ENCODE data around the gene ARHGEF11.

ARHGEF11 gene

GRCh38 chr1:156993426-156994147 is 52.0 kb downstream of the ARHGEF11 start:
- H3K9ac ChIP-seq (ENCODE audit: low read length) = no peak overlapping the region
- no peak overlapping the region for H2BK5ac ChIP-seq (ENCODE audit: low read depth, low read length, poor library complexity, severe bottlenecking)
- H3K4me2 ChIP-seq (ENCODE audit: low read length, poor library complexity, severe bottlenecking) = no peak overlapping the region
- H3K4me1 ChIP-seq (ENCODE audit: control insufficient read depth, insufficient read depth, low read depth, low read length) = no peaks in the 10 kb centered on the region
- H2BK120ac ChIP-seq (ENCODE audit: low read depth, low read length) = no peak overlapping the region
- H3K4ac ChIP-seq (ENCODE audit: low read depth in 1 of 2, low read length in 2 of 2) = no peak overlapping the region
- H3K79me1 ChIP-seq (replicated peaks; ENCODE audit: low read length, poor library complexity, severe bottlenecking) = peaks cover 38% of the 10 kb centered on the region
- no peak overlapping the region for H4K91ac ChIP-seq (ENCODE audit: low read length)
- H3K27me3 ChIP-seq (ENCODE audit: control insufficient read depth in 1 of 2, insufficient read depth in 1 of 2, low read length in 2 of 2) = no peaks in the 10 kb centered on the region
- H3K9me3 ChIP-seq (ENCODE audit: control insufficient read depth, low read length) = no peaks in the 10 kb centered on the region
- H3K27ac ChIP-seq (ENCODE audit: low read length, poor library complexity, severe bottlenecking) = no peak overlapping the region
- 97% methylated on average over 6 of the region's 6 CpGs for WGBS
- H4K8ac ChIP-seq (ENCODE audit: low read length) = no peak overlapping the region
- no peak for DNase-seq
- H2AK5ac ChIP-seq (ENCODE audit: low read length, severe bottlenecking) = no peak overlapping the region
- H2BK12ac ChIP-seq (ENCODE audit: low read length in 2 of 2) = no peak overlapping the region
- H2AFZ ChIP-seq (ENCODE audit: low read depth, low read length) = no peak overlapping the region
- H3K4me3 ChIP-seq (ENCODE audit: insufficient read depth in 1 of 2, low read depth in 1 of 2, low read length in 2 of 2) = no peak overlapping the region
- H3K23ac ChIP-seq (ENCODE audit: low read length in 2 of 2) = no peak overlapping the region
- H2BK15ac ChIP-seq (ENCODE audit: low read depth, poor library complexity, severe bottlenecking) = no peak overlapping the region
- no peak overlapping the region for H3K18ac ChIP-seq (ENCODE audit: low read depth in 1 of 2, low read length in 2 of 2)
- H3K36me3 ChIP-seq (ENCODE audit: control insufficient read depth in 1 of 2, insufficient read depth in 2 of 2, low read depth in 1 of 2, low read length in 2 of 2) = peaks cover 4% of the 10 kb centered on the region in 2 experiments
- no peak overlapping the region for H3K14ac ChIP-seq (ENCODE audit: low read length in 2 of 2)

DNA sequence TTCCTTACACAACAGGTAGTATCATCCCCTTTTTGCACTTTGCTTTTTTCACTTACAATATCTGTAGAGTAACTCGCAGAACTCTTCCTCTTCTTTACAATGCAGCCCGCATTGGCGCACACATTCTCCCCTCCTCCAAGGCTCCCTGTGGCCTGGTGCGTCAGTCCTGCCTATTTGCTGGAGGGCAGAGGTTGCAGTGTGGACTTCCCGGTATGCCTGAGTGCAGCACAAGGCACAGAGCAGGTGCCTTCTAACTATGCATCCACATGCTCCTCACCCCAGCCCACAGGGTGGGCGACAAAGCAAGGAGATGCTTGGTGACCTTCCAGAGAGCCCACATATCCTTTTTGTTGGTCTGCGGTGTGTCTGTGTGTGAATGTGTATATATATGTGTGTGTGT is 53.3 kb downstream of the ARHGEF11 start:
- H4K91ac ChIP-seq (ENCODE audit: low read length) = no peak overlapping the region
- H3K36me3 ChIP-seq (ENCODE audit: control insufficient read depth in 1 of 2, insufficient read depth in 2 of 2, low read depth in 1 of 2, low read length in 2 of 2) = peaks cover 4% of the 10 kb centered on the region in 2 experiments
- no peaks in the 10 kb centered on the region for H3K27me3 ChIP-seq (ENCODE audit: control insufficient read depth in 1 of 2, insufficient read depth in 1 of 2, low read length in 2 of 2)
- no peak overlapping the region for H3K27ac ChIP-seq (ENCODE audit: low read length, poor library complexity, severe bottlenecking)
- no peak overlapping the region for H2AK5ac ChIP-seq (ENCODE audit: low read length, severe bottlenecking)
- no peak overlapping the region for H3K4me2 ChIP-seq (ENCODE audit: low read length, poor library complexity, severe bottlenecking)
- no peak for DNase-seq
- H2BK15ac ChIP-seq (ENCODE audit: low read depth, poor library complexity, severe bottlenecking) = no peak overlapping the region
- no peak overlapping the region for H2BK120ac ChIP-seq (ENCODE audit: low read depth, low read length)
- no peaks in the 10 kb centered on the region for H3K9me3 ChIP-seq (ENCODE audit: control insufficient read depth, low read length)
- no peak overlapping the region for H3K4me3 ChIP-seq (ENCODE audit: insufficient read depth in 1 of 2, low read depth in 1 of 2, low read length in 2 of 2)
- H2AFZ ChIP-seq (ENCODE audit: low read depth, low read length) = no peak overlapping the region
- no peak overlapping the region for H3K14ac ChIP-seq (ENCODE audit: low read length in 2 of 2)
- H3K9ac ChIP-seq (ENCODE audit: low read length) = no peak overlapping the region
- H3K4ac ChIP-seq (ENCODE audit: low read depth in 1 of 2, low read length in 2 of 2) = no peak overlapping the region
- WGBS = over 99% methylated on average over 5 of the region's 7 CpGs
- peaks cover 38% of the 10 kb centered on the region for H3K79me1 ChIP-seq (replicated peaks; ENCODE audit: low read length, poor library complexity, severe bottlenecking)
- no peak overlapping the region for H3K18ac ChIP-seq (ENCODE audit: low read depth in 1 of 2, low read length in 2 of 2)
- H2BK12ac ChIP-seq (ENCODE audit: low read length in 2 of 2) = no peak overlapping the region
- no peak overlapping the region for H4K8ac ChIP-seq (ENCODE audit: low read length)
- H3K23ac ChIP-seq (ENCODE audit: low read length in 2 of 2) = no peak overlapping the region
- H2BK5ac ChIP-seq (ENCODE audit: low read depth, low read length, poor library complexity, severe bottlenecking) = no peak overlapping the region
- H3K4me1 ChIP-seq (ENCODE audit: control insufficient read depth, insufficient read depth, low read depth, low read length) = no peaks in the 10 kb centered on the region

GRCh38 chr1:156987715-156988114 is 57.8 kb downstream of the ARHGEF11 start:
- 95% methylated on average over 6 of the region's 6 CpGs for WGBS
- no peak overlapping the region for H2BK120ac ChIP-seq (ENCODE audit: low read depth, low read length)

GRCh38 chr1:156980551-156980950 is 65.0 kb downstream of the ARHGEF11 start:
- Histone ChIP-seq H3K14ac (ENCODE audit: low read length in 2 of 2) (no peak overlapping the region), H2AK5ac (ENCODE audit: low read length, severe bottlenecking) (no peak overlapping the region), H2BK15ac (ENCODE audit: low read depth, poor library complexity, severe bottlenecking) (no peak overlapping the region), H2BK5ac (ENCODE audit: low read depth, low read length, poor library complexity, severe bottlenecking) (no peak overlapping the region), H3K23ac (ENCODE audit: low read length in 2 of 2) (no peak overlapping the region), H2BK120ac (ENCODE audit: low read depth, low read length) (no peak overlapping the region), H4K91ac (ENCODE audit: low read length) (no peak overlapping the region), H3K9me3 (ENCODE audit: control insufficient read depth, low read length) (no peaks in the 10 kb centered on the region), H3K4me3 (ENCODE audit: insufficient read depth in 1 of 2, low read depth in 1 of 2, low read length in 2 of 2) (no peak overlapping the region), H3K4ac (ENCODE audit: low read depth in 1 of 2, low read length in 2 of 2) (no peak overlapping the region), H2BK12ac (ENCODE audit: low read length in 2 of 2) (no peak overlapping the region), H3K27me3 (ENCODE audit: control insufficient read depth in 1 of 2, insufficient read depth in 1 of 2, low read length in 2 of 2) (no peaks in the 10 kb centered on the region), H3K4me2 (ENCODE audit: low read length, poor library complexity, severe bottlenecking) (no peak overlapping the region), H3K79me1 (replicated peaks; ENCODE audit: low read length, poor library complexity, severe bottlenecking) (peaks cover 2% of the 10 kb centered on the region), H3K27ac (ENCODE audit: low read length, poor library complexity, severe bottlenecking) (no peak overlapping the region), H3K36me3 (ENCODE audit: control insufficient read depth in 1 of 2, insufficient read depth in 2 of 2, low read depth in 1 of 2, low read length in 2 of 2) (peaks cover 32 to 80% of the 10 kb centered on the region in 2 experiments), H4K8ac (ENCODE audit: low read length) (no peak overlapping the region), H3K9ac (ENCODE audit: low read length) (no peak overlapping the region), H3K18ac (ENCODE audit: low read depth in 1 of 2, low read length in 2 of 2) (no peak overlapping the region), H3K4me1 (ENCODE audit: control insufficient read depth, insufficient read depth, low read depth, low read length) (no peaks in the 10 kb centered on the region), H2AFZ (ENCODE audit: low read depth, low read length) (no peak overlapping the region)
- no peak for DNase-seq
- WGBS = no CpG with 5 or more reads among the region's 4 CpGs

More at GRCh38 chr1:156987715-156988114, 57.8 kb downstream of the ARHGEF11 start:
- Histone ChIP-seq H2AFZ (ENCODE audit: low read depth, low read length) (no peak overlapping the region), H3K9ac (ENCODE audit: low read length) (no peak overlapping the region), H2BK15ac (ENCODE audit: low read depth, poor library complexity, severe bottlenecking) (no peak overlapping the region), H3K18ac (ENCODE audit: low read depth in 1 of 2, low read length in 2 of 2) (no peak overlapping the region), H2BK12ac (ENCODE audit: low read length in 2 of 2) (no peak overlapping the region), H3K9me3 (ENCODE audit: control insufficient read depth, low read length) (no peaks in the 10 kb centered on the region), H3K14ac (ENCODE audit: low read length in 2 of 2) (no peak overlapping the region), H2BK5ac (ENCODE audit: low read depth, low read length, poor library complexity, severe bottlenecking) (no peak overlapping the region), H3K27ac (ENCODE audit: low read length, poor library complexity, severe bottlenecking) (no peak overlapping the region), H3K4me1 (ENCODE audit: control insufficient read depth, insufficient read depth, low read depth, low read length) (no peaks in the 10 kb centered on the region), H3K23ac (ENCODE audit: low read length in 2 of 2) (no peak overlapping the region), H4K91ac (ENCODE audit: low read length) (no peak overlapping the region), H2AK5ac (ENCODE audit: low read length, severe bottlenecking) (no peak overlapping the region), H3K4me2 (ENCODE audit: low read length, poor library complexity, severe bottlenecking) (no peak overlapping the region), H4K8ac (ENCODE audit: low read length) (no peak overlapping the region), H3K27me3 (ENCODE audit: control insufficient read depth in 1 of 2, insufficient read depth in 1 of 2, low read length in 2 of 2) (no peaks in the 10 kb centered on the region), H3K4ac (ENCODE audit: low read depth in 1 of 2, low read length in 2 of 2) (no peak overlapping the region), H3K36me3 (ENCODE audit: control insufficient read depth in 1 of 2, insufficient read depth in 2 of 2, low read depth in 1 of 2, low read length in 2 of 2) (peaks cover 18 to 37% of the 10 kb centered on the region in 2 experiments), H3K79me1 (replicated peaks; ENCODE audit: low read length, poor library complexity, severe bottlenecking) (peaks cover 19% of the 10 kb centered on the region), H3K4me3 (ENCODE audit: insufficient read depth in 1 of 2, low read depth in 1 of 2, low read length in 2 of 2) (no peak overlapping the region)
- DNase-seq = no peak
